ENCODE results near the gene REEP1. TPM values are rescaled to one million over a fixed set of nuclear protein-coding genes. Genes with fewer than 3 reads are reported as not detected.

The REEP1 gene
- total RNA-seq, 1 experiment from 2014 or later = 5.3 TPM

DNA sequence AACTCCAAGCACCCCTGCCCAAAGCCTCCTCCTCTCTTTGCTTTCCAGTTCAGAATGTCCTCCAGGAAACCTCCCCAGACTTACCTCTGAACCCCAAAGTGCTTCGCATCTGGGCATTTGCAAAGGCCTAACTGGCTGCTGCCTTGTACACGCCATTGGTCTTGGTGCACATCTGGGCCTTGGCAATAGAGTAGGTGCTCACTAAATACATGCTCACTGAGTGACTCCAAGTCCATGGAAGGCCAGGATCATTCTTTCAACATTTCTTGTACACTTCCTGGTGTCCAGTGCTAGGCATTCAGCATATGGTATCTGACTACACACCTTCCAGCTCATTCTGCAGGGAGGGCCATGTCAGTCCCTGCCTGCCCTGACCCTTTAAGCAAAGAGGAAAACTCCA is 109.7 kb downstream of the REEP1 start:
- no peak for DNase-seq
- no TSS peak for BruUV-seq (replicated peaks)
- Mint-ChIP-seq H3K36me3 (ENCODE audit: insufficient read depth, unreplicated experiment) (no peaks in the 10 kb centered on the region), H3K27me3 (ENCODE audit: unreplicated experiment) (no peaks in the 10 kb centered on the region), H3K9me3 (ENCODE audit: low read depth, unreplicated experiment) (no peaks in the 10 kb centered on the region), H3K4me3 (ENCODE audit: low read depth, unreplicated experiment) (no peak overlapping the region), H3K4me1 (ENCODE audit: low read depth, unreplicated experiment) (no peaks in the 10 kb centered on the region), H3K27ac (ENCODE audit: unreplicated experiment) (no peak overlapping the region)
- intact Hi-C loops (cut with micrococcal nuclease; ENCODE audit: unreplicated experiment) = no loop called here
- TF ChIP-seq, protein P1, sequence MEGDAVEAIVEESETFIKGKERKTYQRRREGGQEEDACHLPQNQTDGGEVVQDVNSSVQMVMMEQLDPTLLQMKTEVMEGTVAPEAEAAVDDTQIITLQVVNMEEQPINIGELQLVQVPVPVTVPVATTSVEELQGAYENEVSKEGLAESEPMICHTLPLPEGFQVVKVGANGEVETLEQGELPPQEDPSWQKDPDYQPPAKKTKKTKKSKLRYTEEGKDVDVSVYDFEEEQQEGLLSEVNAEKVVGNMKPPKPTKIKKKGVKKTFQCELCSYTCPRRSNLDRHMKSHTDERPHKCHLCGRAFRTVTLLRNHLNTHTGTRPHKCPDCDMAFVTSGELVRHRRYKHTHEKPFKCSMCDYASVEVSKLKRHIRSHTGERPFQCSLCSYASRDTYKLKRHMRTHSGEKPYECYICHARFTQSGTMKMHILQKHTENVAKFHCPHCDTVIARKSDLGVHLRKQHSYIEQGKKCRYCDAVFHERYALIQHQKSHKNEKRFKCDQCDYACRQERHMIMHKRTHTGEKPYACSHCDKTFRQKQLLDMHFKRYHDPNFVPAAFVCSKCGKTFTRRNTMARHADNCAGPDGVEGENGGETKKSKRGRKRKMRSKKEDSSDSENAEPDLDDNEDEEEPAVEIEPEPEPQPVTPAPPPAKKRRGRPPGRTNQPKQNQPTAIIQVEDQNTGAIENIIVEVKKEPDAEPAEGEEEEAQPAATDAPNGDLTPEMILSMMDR (IDR thresholded peaks at IDR 0.05; ENCODE audit: unreplicated experiment) = no peak
- CTCF ChIA-PET = no interaction called here

DNA sequence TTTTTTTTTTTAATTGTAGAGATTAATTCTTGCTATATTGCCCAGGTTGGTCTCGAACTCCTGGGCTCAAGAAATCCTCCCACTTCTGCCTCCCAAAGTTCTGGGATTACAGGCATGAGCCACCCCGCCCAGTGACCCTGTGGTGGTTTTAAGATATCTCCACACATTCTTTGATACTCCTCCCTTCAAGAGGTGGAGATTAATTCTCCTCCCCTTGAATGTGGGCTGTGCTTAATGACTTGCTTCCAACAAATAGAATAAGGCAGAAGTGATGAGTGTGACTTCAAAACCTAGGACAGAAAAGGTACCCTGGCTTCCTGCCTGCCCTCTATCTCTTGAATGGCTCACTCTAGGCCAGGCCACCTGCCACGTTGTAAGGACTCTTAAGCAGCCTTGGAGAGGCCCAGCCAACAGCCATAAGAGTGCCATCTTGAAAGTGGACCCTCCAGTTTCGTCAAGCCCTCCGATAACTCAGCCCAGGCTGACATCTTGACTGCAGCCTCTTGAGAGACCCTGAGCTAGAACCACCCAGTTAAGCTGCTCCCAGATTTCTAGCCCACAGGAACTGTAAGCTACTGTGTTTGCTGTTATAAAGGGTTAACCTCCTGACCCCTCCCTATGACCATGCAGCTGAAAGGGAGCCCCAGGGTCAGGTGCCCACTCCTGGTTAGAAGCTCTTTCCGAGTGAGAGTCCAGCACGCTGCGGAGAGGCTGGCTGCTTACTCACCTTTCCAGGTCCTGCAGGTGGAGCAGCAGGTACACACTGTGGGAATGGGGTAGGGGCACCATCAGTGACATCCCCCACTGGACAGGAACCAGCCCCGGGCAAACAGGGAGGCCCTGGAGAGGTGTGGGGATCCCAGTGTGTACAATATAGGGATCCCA is 110.5 kb downstream of the REEP1 start:
- Mint-ChIP-seq H3K27me3 (ENCODE audit: unreplicated experiment) (no peaks in the 10 kb centered on the region), H3K4me3 (ENCODE audit: low read depth, unreplicated experiment) (no peak overlapping the region), H3K4me1 (ENCODE audit: low read depth, unreplicated experiment) (no peaks in the 10 kb centered on the region), H3K9me3 (ENCODE audit: low read depth, unreplicated experiment) (no peaks in the 10 kb centered on the region), H3K27ac (ENCODE audit: unreplicated experiment) (no peak overlapping the region), H3K36me3 (ENCODE audit: insufficient read depth, unreplicated experiment) (no peaks in the 10 kb centered on the region)
- no peak for DNase-seq
- TF ChIP-seq, protein P1 (IDR thresholded peaks at IDR 0.05; ENCODE audit: unreplicated experiment) = no peak
- CTCF ChIA-PET = no interaction called here
- intact Hi-C loops (cut with micrococcal nuclease; ENCODE audit: unreplicated experiment) = no loop called here
- no TSS peak for BruUV-seq (replicated peaks)

GRCh38 chr2:86226070-86226469 is 111.4 kb downstream of the REEP1 start:
- H3K27me3 Mint-ChIP-seq (ENCODE audit: unreplicated experiment) = no peaks in the 10 kb centered on the region
- intact Hi-C loops (cut with micrococcal nuclease; ENCODE audit: unreplicated experiment) = no loop called here
- no peak for DNase-seq
- H3K36me3 Mint-ChIP-seq (ENCODE audit: insufficient read depth, unreplicated experiment) = no peaks in the 10 kb centered on the region
- BruUV-seq (replicated peaks) = no TSS peak
- CTCF ChIA-PET = no interaction called here
- no peaks in the 10 kb centered on the region for H3K4me1 Mint-ChIP-seq (ENCODE audit: low read depth, unreplicated experiment)
- no peak overlapping the region for H3K27ac Mint-ChIP-seq (ENCODE audit: unreplicated experiment)
- TF ChIP-seq, protein P1 (IDR thresholded peaks at IDR 0.05; ENCODE audit: unreplicated experiment) = no peak
- no peaks in the 10 kb centered on the region for H3K9me3 Mint-ChIP-seq (ENCODE audit: low read depth, unreplicated experiment)
- H3K4me3 Mint-ChIP-seq (ENCODE audit: low read depth, unreplicated experiment) = no peak overlapping the region

DNA sequence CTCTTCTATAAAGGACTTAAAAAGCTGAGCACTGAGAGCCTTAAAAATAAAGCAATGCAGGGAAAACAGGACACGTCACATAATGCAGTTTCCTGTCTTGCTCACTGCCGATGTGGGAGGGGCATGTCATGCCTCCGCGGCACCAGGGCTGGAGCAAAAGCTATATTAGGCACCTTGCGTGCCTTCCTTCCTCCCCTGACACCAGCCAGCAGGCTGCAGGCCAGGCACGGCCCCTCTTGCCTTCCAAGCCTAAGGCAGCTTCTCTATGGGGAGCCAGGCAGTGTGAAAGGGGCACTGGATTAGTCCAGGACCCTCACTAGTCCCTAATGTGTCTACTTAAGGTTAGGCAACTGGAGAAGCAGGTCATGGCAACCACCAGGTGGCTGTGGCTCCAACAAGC is 111.8 kb downstream of the REEP1 start:
- CTCF ChIA-PET = no interaction called here
- no peaks in the 10 kb centered on the region for H3K4me1 Mint-ChIP-seq (ENCODE audit: low read depth, unreplicated experiment)
- DNase-seq = no peak
- H3K27me3 Mint-ChIP-seq (ENCODE audit: unreplicated experiment) = no peaks in the 10 kb centered on the region
- H3K36me3 Mint-ChIP-seq (ENCODE audit: insufficient read depth, unreplicated experiment) = no peaks in the 10 kb centered on the region
- intact Hi-C loops (cut with micrococcal nuclease; ENCODE audit: unreplicated experiment) = no loop called here
- BruUV-seq (replicated peaks) = no TSS peak
- H3K4me3 Mint-ChIP-seq (ENCODE audit: low read depth, unreplicated experiment) = no peak overlapping the region
- H3K27ac Mint-ChIP-seq (ENCODE audit: unreplicated experiment) = no peak overlapping the region
- TF ChIP-seq, protein P1 (IDR thresholded peaks at IDR 0.05; ENCODE audit: unreplicated experiment) = no peak
- no peaks in the 10 kb centered on the region for H3K9me3 Mint-ChIP-seq (ENCODE audit: low read depth, unreplicated experiment)
